ENCODE measurements around the gene MPC1L.

- TF ChIP-seq POLR2A (IDR thresholded peaks at IDR 0.05) (no peak), CTCF (IDR thresholded peaks at IDR 0.05) (no peak)
These were observed 19.8 kb upstream of the MPC1L start for GRCh38 chrX:40603446-40603845.

All from Peyer's patch (tissue), 4 donors.